ENCODE measurements around the gene G6PC3. TPM values are rescaled to one million over a fixed set of nuclear protein-coding genes. Genes with fewer than 3 reads are reported as not detected.
"Not testable (repeated sequence)": the region's sequence is repeated elsewhere in the genome, so short reads cannot be mapped to it uniquely, and the experiment has no call there.

The G6PC3 gene
- total RNA-seq, 2 donors from 2014 or later: 36.0 to 41.1 TPM

GRCh38 chr17:44119062-44119461, 48.5 kb downstream of the G6PC3 start:
- no peaks in the 10 kb centered on the region for H3K9me3 ChIP-seq
- TF ChIP-seq, protein P1, sequence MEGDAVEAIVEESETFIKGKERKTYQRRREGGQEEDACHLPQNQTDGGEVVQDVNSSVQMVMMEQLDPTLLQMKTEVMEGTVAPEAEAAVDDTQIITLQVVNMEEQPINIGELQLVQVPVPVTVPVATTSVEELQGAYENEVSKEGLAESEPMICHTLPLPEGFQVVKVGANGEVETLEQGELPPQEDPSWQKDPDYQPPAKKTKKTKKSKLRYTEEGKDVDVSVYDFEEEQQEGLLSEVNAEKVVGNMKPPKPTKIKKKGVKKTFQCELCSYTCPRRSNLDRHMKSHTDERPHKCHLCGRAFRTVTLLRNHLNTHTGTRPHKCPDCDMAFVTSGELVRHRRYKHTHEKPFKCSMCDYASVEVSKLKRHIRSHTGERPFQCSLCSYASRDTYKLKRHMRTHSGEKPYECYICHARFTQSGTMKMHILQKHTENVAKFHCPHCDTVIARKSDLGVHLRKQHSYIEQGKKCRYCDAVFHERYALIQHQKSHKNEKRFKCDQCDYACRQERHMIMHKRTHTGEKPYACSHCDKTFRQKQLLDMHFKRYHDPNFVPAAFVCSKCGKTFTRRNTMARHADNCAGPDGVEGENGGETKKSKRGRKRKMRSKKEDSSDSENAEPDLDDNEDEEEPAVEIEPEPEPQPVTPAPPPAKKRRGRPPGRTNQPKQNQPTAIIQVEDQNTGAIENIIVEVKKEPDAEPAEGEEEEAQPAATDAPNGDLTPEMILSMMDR (IDR thresholded peaks at IDR 0.05): no peak
- no peaks in the 10 kb centered on the region for H3K27me3 ChIP-seq
- H3K4me1 ChIP-seq: peaks cover 0 to 70% of the 10 kb centered on the region in 2 donors
- peaks cover 35% of the 10 kb centered on the region for H3K36me3 ChIP-seq
- peak overlapping the region; percentile 31 to 94 for H3K27ac ChIP-seq
- H3K4me3 ChIP-seq: no peak overlapping the region
- DNase-seq (ENCODE audit: low spot score): no peak

DNA sequence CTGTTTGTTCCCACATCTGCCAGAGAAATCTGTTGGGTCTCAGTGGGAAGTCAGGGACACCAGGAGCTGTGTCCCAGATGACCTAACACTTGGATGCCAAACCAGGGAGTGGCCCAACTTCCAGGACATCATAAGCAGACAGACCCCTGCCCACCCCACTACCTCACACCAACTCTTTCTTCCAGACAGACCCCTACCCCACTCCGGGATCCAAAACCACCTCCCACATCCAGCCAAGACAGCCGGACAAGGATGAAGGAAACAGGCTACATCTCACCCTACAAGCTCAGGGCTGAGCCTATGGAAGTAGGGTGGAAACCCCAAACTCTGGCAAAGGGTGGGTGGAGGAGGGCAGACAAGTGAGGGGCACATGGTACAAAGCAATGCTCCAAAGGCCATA, 49.3 kb downstream of the G6PC3 start:
- Histone ChIP-seq H3K27ac (peak overlapping the region; percentile 31 to 94), H3K27me3 (no peaks in the 10 kb centered on the region), H3K36me3 (peaks cover 29% of the 10 kb centered on the region), H3K9me3 (no peaks in the 10 kb centered on the region), H3K4me3 (no peak overlapping the region), H3K4me1 (peaks cover 0 to 62% of the 10 kb centered on the region in 2 donors)
- TF ChIP-seq, protein P1 (IDR thresholded peaks at IDR 0.05): no peak
- no peak for DNase-seq (ENCODE audit: low spot score)

DNA sequence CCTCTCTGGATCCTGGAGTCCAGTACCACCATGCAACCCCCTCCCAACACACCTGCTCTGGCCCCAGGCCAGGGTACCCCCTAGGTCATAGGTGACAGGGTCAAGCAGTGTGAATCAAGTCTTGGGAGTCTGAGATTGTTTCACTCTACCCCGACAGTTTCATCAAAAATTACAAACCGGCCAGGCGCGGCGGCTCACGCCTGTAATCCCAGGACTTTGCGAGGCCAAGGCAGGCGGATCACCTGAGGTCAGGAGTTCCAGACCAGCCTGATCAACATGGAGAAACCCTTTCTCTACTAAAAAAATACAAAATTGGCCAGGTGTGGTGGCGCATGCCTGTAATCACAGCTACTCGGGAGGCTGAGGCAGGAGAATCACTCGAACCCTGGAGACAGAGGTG, 49.7 kb downstream of the G6PC3 start:
- H3K4me3 ChIP-seq; H3K9me3 ChIP-seq; H3K27me3 ChIP-seq; DNase-seq (ENCODE audit: low spot score): not testable (repeated sequence)
- peaks cover 24% of the 10 kb centered on the region for H3K36me3 ChIP-seq
- H3K27ac ChIP-seq: peak overlapping the region; percentile 31 to 94
- H3K4me1 ChIP-seq: peaks cover 0 to 58% of the 10 kb centered on the region in 2 donors

- Histone ChIP-seq H3K27ac (peak overlapping the region; percentile 94 to 97), H3K4me3 (no peak overlapping the region), H3K4me1 (peaks cover 0 to 50% of the 10 kb centered on the region in 2 donors), H3K9me3 (no peaks in the 10 kb centered on the region), H3K36me3 (peaks cover 17% of the 10 kb centered on the region), H3K27me3 (no peaks in the 10 kb centered on the region)
- TF ChIP-seq, protein P1 (IDR thresholded peaks at IDR 0.05): no peak
- DNase-seq (ENCODE audit: low spot score): no peak
Observed at GRCh38 chr17:44120851-44121605, 50.5 kb downstream of the G6PC3 start.

GRCh38 chr17:44121997-44122815, 51.7 kb downstream of the G6PC3 start:
- H3K9me3 ChIP-seq: no peaks in the 10 kb centered on the region
- peak overlapping the region; percentile 73 to 100 for H3K4me3 ChIP-seq
- H3K36me3 ChIP-seq: peaks cover 5% of the 10 kb centered on the region
- TF ChIP-seq, protein P1 (IDR thresholded peaks at IDR 0.05): no peak
- no peak for DNase-seq (ENCODE audit: low spot score)
- H3K27me3 ChIP-seq: no peaks in the 10 kb centered on the region
- peak overlapping the region; percentile 94 to 97 for H3K27ac ChIP-seq
- H3K4me1 ChIP-seq: peaks cover 0 to 49% of the 10 kb centered on the region in 2 donors

- Histone ChIP-seq H3K27me3 (no peaks in the 10 kb centered on the region), H3K27ac (peak overlapping the region; percentile 94 to 97), H3K36me3 (no peaks in the 10 kb centered on the region), H3K9me3 (no peaks in the 10 kb centered on the region), H3K4me1 (peaks cover 0 to 49% of the 10 kb centered on the region in 2 donors), H3K4me3 (peak overlapping the region; percentile 73 to 100)
- TF ChIP-seq, protein P1 (IDR thresholded peaks at IDR 0.05): no peak
- DNase-seq (ENCODE audit: low spot score): no peak
Observed at GRCh38 chr17:44122816-44123355, 52.4 kb downstream of the G6PC3 start.
